GM18519 (cell line): ENCODE measurements around the gene ARPC5L.
A peak's percentile ranks its signal among the peaks of the same experiment; 100 is the strongest.

ENCODE experiments used
- ATAC-seq: cut with Tn5 transposase; IDR thresholded peaks from one replicate; pipeline ENCODE4 v1.9.1; 2021; ENCODE audit warnings: mild to moderate bottlenecking, moderate library complexity; ENCODE audit not compliant: unreplicated experiment, low FRiP score

Gene ARPC5L

GRCh38 chr9:124860582-124861341 lies 1.2 kb upstream of the ARPC5L start:
- ATAC-seq, result no peak

- no peak for ATAC-seq
Observed at GRCh38 chr9:124863371-124863871, 1.5 kb downstream of the ARPC5L start.

- peak; percentile 38 for ATAC-seq
Observed at GRCh38 chr9:124868511-124869465, 6.9 kb downstream of the ARPC5L start.

- no peak for ATAC-seq
Observed at GRCh38 chr9:124869466-124869985, 7.6 kb downstream of the ARPC5L start.

- peak; percentile 29 for ATAC-seq
Observed at GRCh38 chr9:124869986-124870560, 8.1 kb downstream of the ARPC5L start.

GRCh38 chr9:124870723-124871122 lies 8.8 kb downstream of the ARPC5L start:
- no peak for ATAC-seq

GRCh38 chr9:124871156-124871561 lies 9.2 kb downstream of the ARPC5L start:
- ATAC-seq, result no peak

GRCh38 chr9:124873664-124874063 lies 11.7 kb downstream of the ARPC5L start:
- no peak for ATAC-seq

- ATAC-seq, result no peak
Observed at GRCh38 chr9:124875501-124875900, 13.6 kb downstream of the ARPC5L start.

GRCh38 chr9:124877021-124877782 lies 15.3 kb downstream of the ARPC5L start:
- ATAC-seq, result no peak

GRCh38 chr9:124878021-124878420 lies 16.1 kb downstream of the ARPC5L start:
- ATAC-seq, result no peak

GRCh38 chr9:124878518-124878917 lies 16.6 kb downstream of the ARPC5L start:
- ATAC-seq, result no peak

- ATAC-seq, result no peak
Observed at GRCh38 chr9:124879226-124879625, 17.3 kb downstream of the ARPC5L start.

- no peak for ATAC-seq
Observed at GRCh38 chr9:124880501-124880900, 18.6 kb downstream of the ARPC5L start.

GRCh38 chr9:124881138-124881743 lies 19.3 kb downstream of the ARPC5L start:
- no peak for ATAC-seq

- no peak for ATAC-seq
Observed at GRCh38 chr9:124882231-124882630, 20.3 kb downstream of the ARPC5L start.

GRCh38 chr9:124884376-124884775 lies 22.4 kb downstream of the ARPC5L start:
- ATAC-seq, result no peak

GRCh38 chr9:124885551-124885950 lies 23.6 kb downstream of the ARPC5L start:
- no peak for ATAC-seq

- no peak for ATAC-seq
Observed at GRCh38 chr9:124886461-124886860, 24.5 kb downstream of the ARPC5L start.
